Neural cell (in vitro differentiated cells): ENCODE data around the gene KCNS3.

Experiments used
- CTCF ChIP-seq: fragments of 450-650 bp; IDR thresholded peaks from 2 replicates; pipeline ENCODE4 v1.5.1; 2014; ENCODE audit warnings: antibody characterized with exemption, mild to moderate bottlenecking, moderate library complexity; ENCODE audit not compliant: poor library complexity, severe bottlenecking
- EP300 ChIP-seq: fragments of 450-650 bp; conservative IDR thresholded peaks from 2 replicates; pipeline ENCODE4 v1.6.1; 2014; ENCODE audit warnings: antibody characterized with exemption, mild to moderate bottlenecking, moderate library complexity; ENCODE audit not compliant: poor library complexity, severe bottlenecking
- EZH2 ChIP-seq: fragments of 200-600, 300-800 bp; shearing (Covaris generic), sonication (generic); IDR thresholded peaks from 2 replicates; pipeline ENCODE4 v1.6.1; 2014; ENCODE audit warnings: antibody characterized with exemption, low read length, borderline replicate concordance, mild to moderate bottlenecking; ENCODE audit not compliant: insufficient read depth, poor library complexity, severe bottlenecking
- MXI1 ChIP-seq: fragments of 450-650 bp; conservative IDR thresholded peaks from 2 replicates; pipeline ENCODE4 v1.6.1; 2014; ENCODE audit warnings: antibody characterized with exemption, mild to moderate bottlenecking; ENCODE audit not compliant: poor library complexity, severe bottlenecking
- RAD21 ChIP-seq: fragments of 450-650 bp; conservative IDR thresholded peaks from 2 replicates; pipeline ENCODE4 v1.6.1; 2014; ENCODE audit warnings: antibody characterized with exemption, mild to moderate bottlenecking, moderate library complexity
- REST ChIP-seq: IDR thresholded peaks from 2 replicates; pipeline ENCODE4 v1.6.1; 2012; ENCODE audit warnings: borderline replicate concordance
- SMC3 ChIP-seq: fragments of 450-650 bp; conservative IDR thresholded peaks from 2 replicates; pipeline ENCODE4 v1.6.1; 2014; ENCODE audit warnings: antibody characterized with exemption, mild to moderate bottlenecking, moderate library complexity; ENCODE audit not compliant: poor library complexity
- TAF1 ChIP-seq: IDR thresholded peaks from 2 replicates; pipeline ENCODE4 v1.6.1; 2012; ENCODE audit warnings: low read depth

GRCh38 chr2:17916584-17916983, 38.1 kb downstream of the KCNS3 start:
- TF ChIP-seq SMC3 (no peak), CTCF (no peak), EP300 (no peak), MXI1 (no peak), TAF1 (no peak), EZH2 (no peak), REST (no peak), RAD21 (no peak)
